Bronchus fibroblast of lung (primary cell): ENCODE measurements around the gene BCHE. TPM values are rescaled to one million over a fixed set of nuclear protein-coding genes. Genes with fewer than 3 reads are reported as not detected.

Experiments
- total RNA-seq: library from RNA; depleted of rRNA; stranded (reverse); fragments of >200 nt; gene quantifications from 2 replicates; pipeline ENCODE4 v1.2.3, GENCODE V29; 2015

The BCHE gene
- total RNA-seq = 10.0 and 17.3 TPM in 2 replicates

GRCh38 chr3:165837058-165837525 lies at the start of gene BCHE:
BCHE (minus strand) TSS chr3:165837423; CDS start chr3:165831033, 6,390 bp downstream.

